NCI-H748 (cell line): ENCODE measurements around the gene ABCC3.
A peak's percentile ranks its signal among the peaks of the same experiment; 100 is the strongest.

Source experiments
- DNase-seq: peaks from one replicate; lab custom pipeline; 2025; ENCODE audit not compliant: unreplicated experiment; lab: John Stamatoyannopoulos, UW

Gene ABCC3

DNA sequence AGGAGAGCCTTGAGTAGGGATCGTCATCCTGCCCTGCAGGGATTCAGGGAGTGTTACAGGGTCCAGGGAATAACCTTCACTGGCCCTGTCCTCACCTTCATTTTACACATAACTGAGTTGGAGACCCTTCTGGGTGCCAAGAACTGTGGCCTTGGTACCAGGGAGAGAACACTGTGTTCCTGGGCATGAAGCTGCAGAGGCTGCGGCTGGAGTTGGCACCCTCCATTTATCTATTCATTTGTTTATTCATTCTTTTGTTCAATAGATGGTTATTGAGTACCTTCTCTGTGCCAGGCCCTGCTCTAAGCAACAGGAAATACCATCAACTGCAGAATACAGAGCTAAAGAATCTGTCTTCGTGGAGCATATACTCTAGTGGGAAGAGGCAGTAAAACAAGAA, 6.7 kb downstream of the ABCC3 start:
- no peak for DNase-seq

DNA sequence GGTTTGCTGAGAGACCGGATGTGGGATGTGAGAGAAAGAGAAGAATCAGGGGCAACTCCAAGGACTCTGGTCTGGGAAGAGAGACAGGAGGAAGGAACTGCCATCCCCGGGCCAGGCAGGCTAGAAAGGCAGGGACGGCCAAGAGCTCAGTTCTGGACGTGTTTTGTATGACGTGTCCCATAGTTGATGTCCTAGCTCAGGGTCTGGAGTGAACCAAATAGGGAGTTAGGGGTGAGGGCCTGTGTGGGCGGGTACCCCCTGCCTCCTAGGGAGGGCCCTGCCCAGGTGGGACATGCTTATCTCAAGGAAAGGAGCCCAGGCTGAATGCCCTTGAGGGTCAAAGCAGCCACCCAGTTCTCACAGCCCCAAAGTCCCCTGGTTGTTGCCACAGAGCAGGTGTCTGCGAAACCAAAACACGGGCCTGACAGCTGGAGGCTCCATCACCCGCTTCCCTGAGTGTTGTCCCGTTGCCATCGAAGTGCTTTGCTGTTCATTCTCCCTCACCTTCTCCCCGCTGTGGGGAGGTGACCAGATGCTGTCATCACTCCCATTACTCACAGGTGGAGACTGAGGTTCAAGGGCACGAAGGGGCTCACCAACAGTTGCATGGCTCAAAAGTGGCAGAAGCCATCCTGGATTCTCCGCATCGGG, 7.5 kb downstream of the ABCC3 start:
- no peak for DNase-seq

DNA sequence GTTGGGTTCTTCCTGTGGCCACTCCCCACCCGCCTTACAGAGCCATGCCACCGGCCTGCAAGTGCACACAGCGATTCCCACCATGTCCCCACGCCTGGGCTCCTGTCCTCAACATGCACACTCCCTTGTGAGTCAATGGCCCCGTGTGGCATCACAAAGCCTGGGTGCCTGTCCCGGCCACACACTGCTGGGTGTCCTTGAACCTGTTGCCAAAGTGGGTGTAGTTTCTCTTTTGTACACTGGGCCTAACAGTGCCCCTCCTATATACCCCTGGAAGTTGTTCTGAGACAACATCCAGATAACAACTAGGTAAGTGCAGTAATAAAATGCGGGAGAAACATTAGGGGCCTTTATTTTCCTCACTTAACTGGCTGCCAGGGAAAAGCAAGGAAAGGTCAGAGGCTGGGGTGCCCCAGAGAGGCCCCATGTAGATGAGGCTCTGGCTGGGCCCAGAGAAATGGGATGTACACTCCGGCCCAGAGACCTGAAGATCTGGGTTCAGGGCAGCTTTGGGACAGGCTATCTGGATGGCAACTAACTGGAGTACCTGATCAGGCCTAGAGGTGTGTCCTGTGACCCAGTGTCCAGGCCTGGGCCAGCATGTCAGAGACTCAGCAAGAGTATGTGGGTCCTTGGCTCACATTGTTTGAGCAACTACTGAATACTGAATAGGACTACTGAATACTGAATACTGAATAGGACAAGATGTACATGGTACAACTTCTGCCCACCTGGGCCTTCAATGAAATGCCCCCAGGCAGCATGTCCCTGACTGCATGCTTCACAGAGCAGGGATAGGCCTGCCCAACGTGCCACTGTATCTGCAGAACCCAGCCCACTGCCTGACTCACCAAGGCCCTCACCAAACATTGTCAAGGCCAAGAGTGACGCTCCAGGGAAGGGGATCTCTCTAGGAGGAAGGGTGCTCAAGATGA, 8.3 kb downstream of the ABCC3 start:
- no peak for DNase-seq

DNA sequence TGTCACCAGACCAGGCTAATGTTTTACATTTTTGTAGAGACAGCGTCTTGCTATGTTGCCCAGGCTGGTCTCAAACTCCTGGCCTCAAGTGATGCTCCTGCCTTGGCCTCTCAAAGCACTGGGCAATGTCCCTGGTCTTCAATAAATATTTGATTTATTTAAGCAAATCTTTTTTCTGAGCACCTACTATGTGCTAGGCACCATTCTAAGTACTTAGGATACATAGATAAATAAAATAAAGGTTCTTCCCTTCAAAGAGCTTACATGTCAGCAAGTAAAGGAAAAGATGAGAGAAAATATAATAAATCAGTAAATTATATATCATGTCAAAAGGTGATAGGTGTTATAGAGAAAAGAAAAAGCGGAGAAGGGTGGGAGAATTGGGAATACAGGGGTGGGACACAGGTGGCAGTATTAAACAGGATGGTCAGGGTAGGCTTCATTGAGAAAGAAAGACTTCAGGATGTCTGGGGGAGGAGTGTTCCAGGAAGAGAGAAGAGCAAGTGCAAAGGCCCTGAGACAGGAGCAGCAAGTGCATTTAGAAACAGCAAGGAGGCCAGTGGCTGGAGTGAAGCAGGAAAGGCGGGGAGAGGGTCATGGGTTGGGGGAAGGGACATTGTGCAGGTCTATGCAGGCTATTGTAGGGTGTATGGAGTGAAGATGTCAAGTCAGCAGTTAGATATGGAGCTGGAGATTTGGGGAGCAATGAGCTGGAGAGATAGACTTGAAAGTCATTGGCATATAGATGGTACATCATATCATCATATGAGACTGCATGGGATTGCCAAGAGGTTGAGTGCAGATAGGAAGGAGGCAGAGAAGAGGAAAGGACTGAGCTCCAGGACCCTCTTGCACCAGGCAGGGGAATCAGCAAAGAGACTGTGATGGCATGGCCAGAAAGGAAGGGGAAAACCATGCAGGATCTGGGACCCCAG, 11.3 kb downstream of the ABCC3 start:
- no peak for DNase-seq

DNA sequence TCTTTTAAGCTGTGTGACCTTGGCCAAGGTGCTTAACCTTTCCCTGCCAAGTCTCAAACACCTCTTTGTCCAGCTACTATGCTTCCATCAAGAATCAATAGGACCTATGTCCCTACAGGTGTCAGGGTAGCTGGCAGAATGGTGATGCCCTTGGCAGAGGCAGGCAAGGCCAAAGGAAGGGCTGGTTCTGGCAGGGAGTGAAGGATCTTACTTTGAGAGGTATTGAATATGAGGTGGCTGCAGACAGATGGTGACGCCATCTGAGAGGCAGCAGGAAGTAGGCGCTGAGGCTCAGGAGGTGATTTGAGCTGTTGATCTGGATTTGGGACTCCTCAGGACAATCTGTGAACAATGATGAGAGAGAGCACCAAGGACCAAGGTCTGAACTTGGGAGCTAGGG, 12.5 kb downstream of the ABCC3 start:
- DNase-seq = no peak

DNA sequence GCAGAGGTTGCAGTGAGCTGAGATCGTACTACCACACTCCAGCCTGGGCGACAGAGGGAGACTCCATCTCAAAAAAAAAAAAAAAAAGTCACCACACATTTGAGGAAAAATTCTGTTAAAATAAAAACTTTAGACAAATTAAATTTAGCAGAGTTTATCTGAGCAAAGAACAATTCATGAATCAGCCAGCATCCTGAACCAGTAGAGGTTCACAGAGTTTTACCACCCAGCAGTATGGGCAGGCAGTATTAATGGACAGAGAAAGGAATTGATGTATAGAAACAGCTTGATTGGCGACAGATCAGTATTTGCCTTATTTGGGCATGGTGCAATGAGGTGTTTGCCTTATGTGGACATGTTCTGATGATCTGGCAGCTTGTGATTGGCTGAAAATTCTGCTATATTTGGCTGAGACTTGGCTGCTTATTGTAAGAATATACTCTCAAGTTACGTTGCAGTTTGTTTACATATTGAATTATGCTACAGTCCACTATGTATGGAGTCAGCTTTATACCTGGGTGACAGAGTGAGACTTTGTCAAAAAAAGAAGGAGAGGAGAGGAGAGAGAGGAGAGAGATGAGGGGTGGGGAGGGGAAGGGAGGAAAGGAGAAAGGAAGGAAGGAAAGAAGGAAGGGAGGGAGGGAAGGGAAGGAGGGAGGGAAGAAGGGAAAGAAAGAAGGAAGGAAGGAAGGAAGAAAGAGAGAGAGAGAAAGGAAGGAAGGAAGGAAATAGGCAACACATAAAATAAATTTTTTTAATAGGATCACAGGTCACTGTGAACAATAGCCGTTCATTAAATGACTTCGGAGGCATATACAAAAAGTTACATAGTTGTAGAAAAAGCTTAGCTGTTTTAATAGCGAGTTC, 14.6 kb downstream of the ABCC3 start:
- no peak for DNase-seq

DNA sequence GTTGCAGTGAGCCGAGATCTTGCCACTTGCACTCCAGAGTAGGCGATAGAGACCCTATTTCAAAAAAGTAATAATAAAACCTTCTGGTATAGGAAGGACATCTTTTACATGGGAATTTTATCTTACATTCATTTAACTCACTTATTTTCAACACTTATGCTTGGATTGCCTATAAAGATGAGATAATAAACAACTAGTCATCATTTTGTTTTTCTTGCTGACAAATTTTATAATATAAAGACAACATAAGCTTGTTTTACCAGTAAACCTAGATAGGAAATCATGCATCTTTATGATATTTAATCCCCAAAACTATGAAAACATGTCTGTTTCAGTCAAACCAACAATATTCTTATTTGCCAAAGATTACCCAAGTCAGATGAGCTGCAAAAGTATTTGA, 17.0 kb downstream of the ABCC3 start:
- DNase-seq = no peak

DNA sequence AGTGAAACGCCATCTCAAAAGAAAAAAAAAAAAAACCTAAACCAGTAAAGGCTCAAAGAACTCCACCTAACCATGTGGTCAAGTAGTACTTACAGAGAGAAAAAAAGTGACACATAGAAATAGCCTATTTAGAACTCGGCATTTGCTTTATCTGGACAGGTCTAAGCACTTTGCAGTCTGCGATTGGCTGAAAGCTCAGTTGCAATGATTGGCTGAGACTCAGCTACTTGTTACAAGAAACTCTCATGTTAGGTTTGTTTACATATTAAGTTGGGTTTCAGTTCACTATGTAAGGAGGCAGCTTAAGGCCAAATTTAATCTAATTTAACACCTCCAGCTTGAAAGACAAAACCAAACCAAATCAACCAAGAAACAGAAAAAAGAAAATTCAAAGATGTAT, 19.1 kb downstream of the ABCC3 start:
- DNase-seq = no peak

DNA sequence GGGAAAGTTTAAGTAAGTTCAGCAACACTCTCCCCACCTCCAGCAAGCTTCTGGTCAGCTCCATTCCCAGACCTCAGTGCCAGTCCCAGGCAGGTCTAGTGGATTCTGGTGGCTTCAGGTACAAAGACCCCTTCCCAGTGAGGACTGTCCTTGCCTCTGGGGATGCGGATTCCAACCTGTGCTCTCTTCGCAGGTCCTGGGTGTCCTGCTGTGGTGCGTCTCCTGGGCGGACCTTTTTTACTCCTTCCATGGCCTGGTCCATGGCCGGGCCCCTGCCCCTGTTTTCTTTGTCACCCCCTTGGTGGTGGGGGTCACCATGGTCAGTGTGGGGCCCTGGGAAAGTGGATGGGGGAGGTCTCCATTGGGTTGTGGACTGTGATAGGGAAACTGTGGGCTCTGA, 21.8 kb downstream of the ABCC3 start:
- DNase-seq = no peak

DNA sequence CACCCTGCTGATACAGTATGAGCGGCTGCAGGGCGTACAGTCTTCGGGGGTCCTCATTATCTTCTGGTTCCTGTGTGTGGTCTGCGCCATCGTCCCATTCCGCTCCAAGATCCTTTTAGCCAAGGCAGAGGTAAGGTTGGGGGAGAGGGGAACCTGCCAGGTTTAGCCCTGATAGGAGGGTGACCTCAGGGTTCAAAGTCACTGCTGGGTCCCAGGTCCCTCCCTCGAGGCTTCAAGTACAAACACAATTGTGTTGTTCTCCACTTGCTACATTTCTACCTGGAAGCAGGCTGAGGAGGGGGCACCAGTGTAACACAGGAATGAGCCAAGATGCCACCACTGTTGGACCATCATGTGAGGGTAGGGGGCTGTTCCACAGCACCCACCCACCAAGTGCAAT, 22.4 kb downstream of the ABCC3 start:
- no peak for DNase-seq

DNA sequence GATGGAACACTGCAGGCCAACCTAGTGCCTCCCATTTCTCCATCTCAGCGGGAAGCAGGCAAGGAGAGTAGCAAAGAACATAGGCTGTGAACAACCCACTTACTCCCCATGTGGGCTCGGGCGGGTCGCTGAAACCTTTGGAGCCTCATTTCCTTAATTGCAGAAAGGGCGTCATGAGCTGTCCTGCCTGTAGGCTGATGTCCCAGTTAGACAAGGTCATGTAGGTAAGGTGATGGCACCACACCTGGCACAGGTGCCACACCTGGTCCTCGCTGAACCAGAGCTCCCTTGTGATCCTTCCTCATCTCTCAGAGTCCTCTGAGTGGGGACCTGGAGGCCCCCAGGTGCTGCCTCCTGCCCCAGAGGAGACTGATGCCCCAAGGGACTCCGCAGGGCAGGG, 22.9 kb downstream of the ABCC3 start:
- no peak for DNase-seq

DNA sequence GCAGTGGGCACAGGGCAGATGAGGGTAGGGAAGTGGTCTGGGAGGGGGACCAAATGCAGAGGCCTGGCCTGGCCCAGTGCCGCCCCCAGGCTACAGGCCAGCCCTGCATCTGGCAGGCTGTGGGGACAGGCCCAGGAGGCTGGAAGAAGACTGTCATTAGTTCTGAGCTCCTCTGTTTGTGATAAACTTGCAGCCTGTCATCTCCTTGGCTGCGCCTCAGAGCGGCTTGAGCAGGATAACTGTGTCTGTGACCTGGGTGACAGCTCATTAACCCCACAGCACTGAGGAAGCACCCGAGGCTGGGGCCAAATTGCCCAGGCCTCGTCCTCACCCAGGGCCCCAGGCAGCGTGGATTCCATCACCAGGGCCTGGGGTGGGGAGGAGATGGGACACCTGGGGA, 23.9 kb downstream of the ABCC3 start:
- no peak for DNase-seq

DNA sequence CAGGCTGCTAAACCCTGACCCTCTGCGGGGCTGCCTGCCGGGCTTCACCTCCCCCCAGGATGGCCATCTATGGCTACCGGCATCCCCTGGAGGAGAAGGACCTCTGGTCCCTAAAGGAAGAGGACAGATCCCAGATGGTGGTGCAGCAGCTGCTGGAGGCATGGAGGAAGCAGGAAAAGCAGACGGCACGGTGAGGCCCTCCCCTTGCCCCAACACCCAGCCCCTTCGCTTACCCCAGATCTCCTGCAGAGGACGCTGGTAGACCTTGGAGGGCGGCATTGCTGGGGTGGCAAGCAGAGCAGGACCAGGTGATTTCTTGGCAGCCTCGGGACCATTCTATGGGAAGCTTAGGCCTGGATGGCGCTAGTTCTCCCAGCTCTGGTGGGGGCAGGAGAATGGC, 24.5 kb downstream of the ABCC3 start:
- DNase-seq = no peak

DNA sequence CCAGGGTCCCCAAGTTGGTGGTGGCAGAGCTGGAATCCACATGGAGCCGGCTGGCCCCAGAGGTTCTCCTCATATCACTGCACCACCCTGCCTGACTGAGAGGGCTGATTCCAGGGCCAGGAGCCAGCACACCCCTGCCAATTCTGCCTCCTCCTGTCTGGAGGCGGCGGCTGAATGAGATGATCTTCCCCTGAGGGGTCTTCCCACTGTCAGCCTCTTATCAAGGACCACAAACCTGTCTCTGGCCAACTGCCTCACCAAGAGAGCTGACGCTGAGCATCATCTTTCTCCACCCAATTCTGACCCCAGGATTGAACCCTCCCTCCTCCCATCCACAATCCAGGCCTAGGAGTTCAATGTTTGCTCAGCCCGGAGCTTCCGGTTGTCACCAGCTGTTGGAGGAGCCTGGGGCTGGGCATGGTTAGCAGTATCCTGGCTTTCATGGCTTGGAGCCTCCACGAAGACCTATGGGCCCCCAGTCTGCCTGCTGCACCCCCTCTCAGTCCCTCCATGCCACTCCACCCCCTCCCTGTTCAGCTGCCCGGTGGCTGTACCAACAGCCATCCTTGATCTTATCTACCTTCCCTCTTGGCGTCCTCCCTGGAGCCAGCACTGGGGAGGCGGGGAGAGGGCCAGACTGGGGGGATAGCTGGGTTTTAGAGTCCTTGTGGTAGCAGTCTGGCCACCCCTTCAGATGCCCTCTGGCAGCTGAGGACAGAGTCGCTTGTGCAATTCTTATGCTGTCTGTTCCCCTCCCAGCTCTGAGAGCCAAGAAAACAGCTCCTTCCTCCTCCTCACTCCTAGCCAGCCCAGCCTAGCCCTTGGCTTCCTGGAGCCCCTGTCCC, 25.6 kb downstream of the ABCC3 start:
- peak; percentile 12 for DNase-seq

DNA sequence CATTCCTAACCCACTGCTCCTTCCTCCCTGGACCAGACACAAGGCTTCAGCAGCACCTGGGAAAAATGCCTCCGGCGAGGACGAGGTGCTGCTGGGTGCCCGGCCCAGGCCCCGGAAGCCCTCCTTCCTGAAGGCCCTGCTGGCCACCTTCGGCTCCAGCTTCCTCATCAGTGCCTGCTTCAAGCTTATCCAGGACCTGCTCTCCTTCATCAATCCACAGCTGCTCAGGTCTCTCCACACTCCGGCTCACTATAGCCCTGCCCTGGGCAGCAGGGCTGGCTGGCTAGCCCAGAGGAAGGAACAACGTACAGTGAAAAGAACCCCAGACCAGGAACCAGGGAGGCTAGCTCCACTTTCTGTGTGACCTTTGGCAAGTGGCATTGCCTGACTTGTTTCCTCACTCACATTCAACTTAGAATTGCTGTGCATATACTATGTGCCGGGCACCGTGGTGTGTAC, 26.2 kb downstream of the ABCC3 start:
- no peak for DNase-seq

DNA sequence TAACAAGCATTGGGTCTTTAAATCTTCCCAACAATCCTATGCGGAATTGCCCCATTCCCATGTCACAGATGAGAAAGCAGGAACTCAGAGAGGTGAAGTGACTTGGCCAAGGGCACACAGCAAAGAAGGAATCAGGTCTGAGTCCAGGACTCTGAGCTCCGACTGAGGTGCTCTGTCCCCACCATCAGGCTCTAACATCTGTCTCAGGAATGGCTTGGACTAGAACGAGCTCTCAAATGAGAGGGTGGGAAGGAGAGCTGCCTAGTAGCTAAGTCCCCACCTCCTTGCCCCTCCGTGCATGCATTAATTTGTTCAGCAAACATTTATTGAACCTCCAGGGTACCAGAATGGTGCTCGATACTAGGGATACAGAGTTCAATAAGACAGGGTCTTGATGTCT, 26.7 kb downstream of the ABCC3 start:
- DNase-seq = no peak

DNA sequence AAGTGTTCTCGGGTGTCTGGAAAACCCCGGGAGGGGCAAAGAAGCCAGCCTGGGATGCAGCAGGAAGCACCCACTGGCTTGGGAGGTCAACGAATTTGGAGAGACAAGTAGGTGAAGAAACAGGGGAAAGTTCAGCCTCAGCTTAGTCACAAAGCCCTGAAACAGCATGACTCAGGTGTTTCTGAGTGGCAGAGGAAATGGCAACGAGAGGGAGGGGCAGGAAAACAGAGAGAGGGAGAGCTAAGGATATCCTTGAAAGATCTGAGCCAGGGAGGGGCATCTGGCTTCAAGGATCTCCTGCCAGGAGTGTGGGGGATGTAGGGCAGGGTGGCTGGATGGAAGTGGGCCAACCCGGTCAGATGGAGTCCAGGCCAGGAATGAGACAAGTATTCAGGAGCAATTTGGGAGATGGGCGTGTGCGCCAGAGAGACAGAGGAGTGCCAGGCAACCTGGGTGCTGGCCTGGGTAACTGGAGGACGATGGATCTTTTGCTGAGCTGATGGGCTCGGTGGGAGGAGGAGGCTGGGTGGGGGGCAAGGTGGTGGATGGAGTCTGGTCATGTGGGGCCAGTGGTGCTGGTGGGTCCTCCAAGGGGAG, 27.2 kb downstream of the ABCC3 start:
- DNase-seq = no peak

DNA sequence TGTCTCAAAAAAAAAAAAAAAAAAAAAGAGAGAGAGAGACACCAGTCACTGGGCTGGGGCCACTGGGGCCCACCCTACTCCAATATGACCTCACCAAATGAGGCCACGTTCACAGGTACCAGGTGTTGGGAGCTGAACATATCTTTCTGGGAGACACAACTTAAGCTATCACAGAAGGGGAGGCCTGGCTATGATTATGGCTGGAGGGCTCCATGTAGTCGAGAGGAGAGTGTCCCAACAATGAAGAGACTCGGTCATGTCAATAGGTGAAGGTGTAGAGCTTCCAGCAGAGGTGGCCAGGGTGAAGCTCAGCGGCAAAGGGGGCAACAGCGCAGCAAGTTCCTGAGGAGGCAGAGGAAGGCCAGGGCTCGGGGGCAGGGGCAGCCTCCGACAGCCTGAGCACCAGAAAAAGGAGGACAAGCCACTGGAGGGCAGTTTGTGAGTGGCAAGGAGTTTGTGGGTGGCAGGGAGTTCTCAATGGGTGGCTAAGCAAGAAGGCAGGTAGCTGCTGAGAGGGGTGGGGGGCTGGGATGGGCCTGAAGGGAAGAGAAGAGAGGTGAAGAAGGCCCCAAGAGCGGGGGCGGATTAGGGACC, 28.0 kb downstream of the ABCC3 start:
- no peak for DNase-seq
